ENCODE results near the gene ZBED2. TPM values are rescaled to one million over a fixed set of nuclear protein-coding genes. Genes with fewer than 3 reads are reported as not detected.

ZBED2 gene
- total RNA-seq, 1 donor from 2014 or later, result not detected

- H3K27ac Mint-ChIP-seq (ENCODE audit: unreplicated experiment), result no peak overlapping the region
- H3K4me3 Mint-ChIP-seq (ENCODE audit: unreplicated experiment), result no peak overlapping the region
- no peaks in the 10 kb centered on the region for H3K36me3 Mint-ChIP-seq (ENCODE audit: low read depth, unreplicated experiment)
- no peaks in the 10 kb centered on the region for H3K27me3 Mint-ChIP-seq (ENCODE audit: unreplicated experiment)
- DNase-seq (ENCODE audit: low spot score), result no peak
- TF ChIP-seq CTCF (IDR thresholded peaks at IDR 0.05; ENCODE audit: unreplicated experiment), result no peak
- H3K4me1 Mint-ChIP-seq (ENCODE audit: unreplicated experiment), result no peaks in the 10 kb centered on the region
- no peaks in the 10 kb centered on the region for H3K9me3 Mint-ChIP-seq (ENCODE audit: unreplicated experiment)
Observed at GRCh38 chr3:111610612-111611054, 15.5 kb upstream of the ZBED2 start.

GRCh38 chr3:111610189-111610588 is 15.0 kb upstream of the ZBED2 start:
- TF ChIP-seq CTCF (IDR thresholded peaks at IDR 0.05; ENCODE audit: unreplicated experiment), result no peak
- Mint-ChIP-seq H3K27ac (ENCODE audit: unreplicated experiment) (no peak overlapping the region), H3K27me3 (ENCODE audit: unreplicated experiment) (no peaks in the 10 kb centered on the region), H3K9me3 (ENCODE audit: unreplicated experiment) (no peaks in the 10 kb centered on the region), H3K4me1 (ENCODE audit: unreplicated experiment) (no peaks in the 10 kb centered on the region), H3K4me3 (ENCODE audit: unreplicated experiment) (no peak overlapping the region), H3K36me3 (ENCODE audit: low read depth, unreplicated experiment) (no peaks in the 10 kb centered on the region)
- DNase-seq (ENCODE audit: low spot score), result no peak

GRCh38 chr3:111609700-111610099 is 14.6 kb upstream of the ZBED2 start:
- no peaks in the 10 kb centered on the region for H3K36me3 Mint-ChIP-seq (ENCODE audit: low read depth, unreplicated experiment)
- H3K27ac Mint-ChIP-seq (ENCODE audit: unreplicated experiment), result no peak overlapping the region
- no peak for DNase-seq (ENCODE audit: low spot score)
- no peak overlapping the region for H3K4me3 Mint-ChIP-seq (ENCODE audit: unreplicated experiment)
- H3K4me1 Mint-ChIP-seq (ENCODE audit: unreplicated experiment), result no peaks in the 10 kb centered on the region
- H3K9me3 Mint-ChIP-seq (ENCODE audit: unreplicated experiment), result no peaks in the 10 kb centered on the region
- H3K27me3 Mint-ChIP-seq (ENCODE audit: unreplicated experiment), result no peaks in the 10 kb centered on the region
- no peak for TF ChIP-seq CTCF (IDR thresholded peaks at IDR 0.05; ENCODE audit: unreplicated experiment)

- H3K9me3 Mint-ChIP-seq (ENCODE audit: unreplicated experiment), result no peaks in the 10 kb centered on the region
- H3K27me3 Mint-ChIP-seq (ENCODE audit: unreplicated experiment), result peaks cover 2% of the 10 kb centered on the region
- H3K27ac Mint-ChIP-seq (ENCODE audit: unreplicated experiment), result no peak overlapping the region
- H3K36me3 Mint-ChIP-seq (ENCODE audit: low read depth, unreplicated experiment), result no peaks in the 10 kb centered on the region
- DNase-seq (ENCODE audit: low spot score), result no peak
- no peaks in the 10 kb centered on the region for H3K4me1 Mint-ChIP-seq (ENCODE audit: unreplicated experiment)
- H3K4me3 Mint-ChIP-seq (ENCODE audit: unreplicated experiment), result no peak overlapping the region
- no peak for TF ChIP-seq CTCF (IDR thresholded peaks at IDR 0.05; ENCODE audit: unreplicated experiment)
Observed at GRCh38 chr3:111608383-111608782, 13.2 kb upstream of the ZBED2 start.

- no peak for DNase-seq (ENCODE audit: low spot score)
- Mint-ChIP-seq H3K4me1 (ENCODE audit: unreplicated experiment) (no peaks in the 10 kb centered on the region), H3K27ac (ENCODE audit: unreplicated experiment) (no peak overlapping the region), H3K4me3 (ENCODE audit: unreplicated experiment) (no peak overlapping the region), H3K9me3 (ENCODE audit: unreplicated experiment) (no peaks in the 10 kb centered on the region), H3K36me3 (ENCODE audit: low read depth, unreplicated experiment) (no peaks in the 10 kb centered on the region), H3K27me3 (ENCODE audit: unreplicated experiment) (peaks cover 2% of the 10 kb centered on the region)
- TF ChIP-seq CTCF (IDR thresholded peaks at IDR 0.05; ENCODE audit: unreplicated experiment), result no peak
Observed at GRCh38 chr3:111607240-111607920, 12.2 kb upstream of the ZBED2 start.
